ENCODE measurements around the gene DCLK1.

- TF ChIP-seq EZH2 (IDR thresholded peaks at IDR 0.05) (no peak), JUND (IDR thresholded peaks at IDR 0.05) (no peak), SRF (IDR thresholded peaks at IDR 0.05; ENCODE audit: low read depth) (no peak), RAD21 (IDR thresholded peaks at IDR 0.05; ENCODE audit: low read depth) (no peak), POLR2A (IDR thresholded peaks at IDR 0.05; ENCODE audit: borderline replicate concordance, extremely low read depth, insufficient read depth, insufficient read length) (no peak), CEBPB (IDR thresholded peaks at IDR 0.05; ENCODE audit: low read depth) (no peak), SIN3A (IDR thresholded peaks at IDR 0.05; ENCODE audit: low read depth) (no peak), ZBTB33 (IDR thresholded peaks at IDR 0.05; ENCODE audit: extremely low read depth, insufficient replicate concordance, low read length) (no peak), YY1 (IDR thresholded peaks at IDR 0.05; ENCODE audit: extremely low read depth, insufficient replicate concordance, low read depth, low read length) (no peak)
- TF ChIP-seq, protein P1, sequence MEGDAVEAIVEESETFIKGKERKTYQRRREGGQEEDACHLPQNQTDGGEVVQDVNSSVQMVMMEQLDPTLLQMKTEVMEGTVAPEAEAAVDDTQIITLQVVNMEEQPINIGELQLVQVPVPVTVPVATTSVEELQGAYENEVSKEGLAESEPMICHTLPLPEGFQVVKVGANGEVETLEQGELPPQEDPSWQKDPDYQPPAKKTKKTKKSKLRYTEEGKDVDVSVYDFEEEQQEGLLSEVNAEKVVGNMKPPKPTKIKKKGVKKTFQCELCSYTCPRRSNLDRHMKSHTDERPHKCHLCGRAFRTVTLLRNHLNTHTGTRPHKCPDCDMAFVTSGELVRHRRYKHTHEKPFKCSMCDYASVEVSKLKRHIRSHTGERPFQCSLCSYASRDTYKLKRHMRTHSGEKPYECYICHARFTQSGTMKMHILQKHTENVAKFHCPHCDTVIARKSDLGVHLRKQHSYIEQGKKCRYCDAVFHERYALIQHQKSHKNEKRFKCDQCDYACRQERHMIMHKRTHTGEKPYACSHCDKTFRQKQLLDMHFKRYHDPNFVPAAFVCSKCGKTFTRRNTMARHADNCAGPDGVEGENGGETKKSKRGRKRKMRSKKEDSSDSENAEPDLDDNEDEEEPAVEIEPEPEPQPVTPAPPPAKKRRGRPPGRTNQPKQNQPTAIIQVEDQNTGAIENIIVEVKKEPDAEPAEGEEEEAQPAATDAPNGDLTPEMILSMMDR (IDR thresholded peaks at IDR 0.05 in 2 of 3, conservative IDR thresholded peaks at IDR 0.05 in 1 of 3; ENCODE audit: borderline replicate concordance in 1 of 3, insufficient read depth in 1 of 3, low read depth in 2 of 3, low read length in 2 of 3): no peak
- TF ChIP-seq, protein P2, sequence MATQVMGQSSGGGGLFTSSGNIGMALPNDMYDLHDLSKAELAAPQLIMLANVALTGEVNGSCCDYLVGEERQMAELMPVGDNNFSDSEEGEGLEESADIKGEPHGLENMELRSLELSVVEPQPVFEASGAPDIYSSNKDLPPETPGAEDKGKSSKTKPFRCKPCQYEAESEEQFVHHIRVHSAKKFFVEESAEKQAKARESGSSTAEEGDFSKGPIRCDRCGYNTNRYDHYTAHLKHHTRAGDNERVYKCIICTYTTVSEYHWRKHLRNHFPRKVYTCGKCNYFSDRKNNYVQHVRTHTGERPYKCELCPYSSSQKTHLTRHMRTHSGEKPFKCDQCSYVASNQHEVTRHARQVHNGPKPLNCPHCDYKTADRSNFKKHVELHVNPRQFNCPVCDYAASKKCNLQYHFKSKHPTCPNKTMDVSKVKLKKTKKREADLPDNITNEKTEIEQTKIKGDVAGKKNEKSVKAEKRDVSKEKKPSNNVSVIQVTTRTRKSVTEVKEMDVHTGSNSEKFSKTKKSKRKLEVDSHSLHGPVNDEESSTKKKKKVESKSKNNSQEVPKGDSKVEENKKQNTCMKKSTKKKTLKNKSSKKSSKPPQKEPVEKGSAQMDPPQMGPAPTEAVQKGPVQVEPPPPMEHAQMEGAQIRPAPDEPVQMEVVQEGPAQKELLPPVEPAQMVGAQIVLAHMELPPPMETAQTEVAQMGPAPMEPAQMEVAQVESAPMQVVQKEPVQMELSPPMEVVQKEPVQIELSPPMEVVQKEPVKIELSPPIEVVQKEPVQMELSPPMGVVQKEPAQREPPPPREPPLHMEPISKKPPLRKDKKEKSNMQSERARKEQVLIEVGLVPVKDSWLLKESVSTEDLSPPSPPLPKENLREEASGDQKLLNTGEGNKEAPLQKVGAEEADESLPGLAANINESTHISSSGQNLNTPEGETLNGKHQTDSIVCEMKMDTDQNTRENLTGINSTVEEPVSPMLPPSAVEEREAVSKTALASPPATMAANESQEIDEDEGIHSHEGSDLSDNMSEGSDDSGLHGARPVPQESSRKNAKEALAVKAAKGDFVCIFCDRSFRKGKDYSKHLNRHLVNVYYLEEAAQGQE (IDR thresholded peaks at IDR 0.05; ENCODE audit: low read depth): no peak
- TF ChIP-seq, protein P3, sequence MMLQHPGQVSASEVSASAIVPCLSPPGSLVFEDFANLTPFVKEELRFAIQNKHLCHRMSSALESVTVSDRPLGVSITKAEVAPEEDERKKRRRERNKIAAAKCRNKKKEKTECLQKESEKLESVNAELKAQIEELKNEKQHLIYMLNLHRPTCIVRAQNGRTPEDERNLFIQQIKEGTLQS (IDR thresholded peaks at IDR 0.05): no peak
Measured at GRCh38 chr13:35866801-35867200, 264.4 kb downstream of the DCLK1 start.
